Thyroid gland (tissue), 4 donors: ENCODE data around the gene ZXDC. TPM values are rescaled to one million over a fixed set of nuclear protein-coding genes. Genes with fewer than 3 reads are reported as not detected.

ENCODE experiments used
- DNase-seq, 2 donors: peaks; one replicate each; pipeline ENCODE4 v3.0.0-alpha.2; 2019
- H3K27ac ChIP-seq, 3 donors: fragments of 200-600 bp; sonication (generic); 1 replicate in 2 of 3; 2 replicates in 1 of 3; pipeline ENCODE4 v1.5.1; 2016 to 2019; ENCODE audit warnings: mild to moderate bottlenecking in 1 of 3, moderate library complexity in 1 of 3
- H3K27me3 ChIP-seq: fragments of 200-600 bp; sonication (generic); one replicate; pipeline ENCODE4 v1.5.1; 2019
- H3K36me3 ChIP-seq, 2 donors: fragments of 200-600 bp; sonication (generic); one replicate each; pipeline ENCODE4 v1.5.1; 2016 to 2019
- H3K4me1 ChIP-seq, 2 donors: fragments of 200-600 bp; sonication (generic); one replicate each; pipeline ENCODE4 v1.5.1; 2017 to 2019
- H3K4me3 ChIP-seq, 3 donors: fragments of 200-600 bp; sonication (generic); replicated peaks in 1 of 3; 1 replicate in 2 of 3; 2 replicates in 1 of 3; pipeline ENCODE4 v1.5.1; 2016; ENCODE audit warnings: mild to moderate bottlenecking in 1 of 3
- H3K9me3 ChIP-seq: fragments of 200-600 bp; sonication (generic); one replicate; pipeline ENCODE4 v1.5.1; 2017
- POLR2A ChIP-seq, 2 donors: fragments of 450-650 bp; IDR thresholded peaks; one replicate each; pipeline ENCODE4 v1.6.1; 2017; ENCODE audit warnings: antibody characterized with exemption in 2 of 2, mild to moderate bottlenecking in 2 of 2, moderate library complexity in 1 of 2
- WGBS, 2 donors: methylation state at CpG; one replicate each; pipeline ENCODE4 v1.1.5; 2017; 5-methylcytosine and 5-hydroxymethylcytosine counted together
- intact Hi-C: fragments of 100-400 bp; cut with DNase I; formaldehyde crosslinking; loops from one replicate; pipeline ENCODE4 v1.15.1; 2023
- total RNA-seq, 4 donors: library from RNA; depleted of rRNA; stranded (reverse); fragments of >200 nt; gene quantifications; one replicate each; pipeline ENCODE4 v1.2.3, GENCODE V29; 2016
- TF ChIP-seq, protein P1 (sequence below), 6 experiments: fragments of 200-600 bp in 3 of 6; fragments of 450-650 bp in 3 of 6; sonication (generic) in 3 of 6; IDR thresholded peaks; one replicate each; pipeline ENCODE4 v1.5.1; 2016 to 2019; ENCODE audit warnings: antibody characterized with exemption in 6 of 6, mild to moderate bottlenecking in 2 of 6, inconsistent platforms in 1 of 6, moderate library complexity in 1 of 6

Gene ZXDC
- total RNA-seq, 4 donors from 2014 or later = 51.5 to 96.8 (median 57.4) TPM

DNA sequence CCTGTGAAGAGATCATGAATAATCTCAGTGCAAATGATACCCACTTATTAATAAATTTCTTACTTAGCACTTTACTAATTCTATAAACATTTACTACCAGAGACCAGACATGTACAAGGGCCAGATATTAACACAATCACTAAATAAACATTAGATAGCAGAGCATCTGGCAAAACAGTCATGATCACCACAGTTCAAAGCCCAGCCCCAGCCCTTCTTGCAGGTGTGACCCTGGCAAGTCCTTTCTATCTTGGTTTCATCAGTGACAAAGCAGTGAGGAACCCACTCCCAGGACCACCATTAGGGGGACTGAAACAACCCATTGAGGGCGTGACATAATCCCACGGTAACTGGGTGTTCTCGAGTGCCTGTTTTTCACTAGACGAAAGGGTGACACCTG lies 11.6 kb downstream of the ZXDC start:
- no peak overlapping the region for H3K4me3 ChIP-seq
- no peaks in the 10 kb centered on the region for H3K27me3 ChIP-seq
- intact Hi-C loops = no loop called here
- H3K36me3 ChIP-seq = peaks cover 77 to 86% of the 10 kb centered on the region in 2 donors
- WGBS, 2 donors = 92 to 98% methylated on average over 4 of the region's 4 CpGs
- H3K27ac ChIP-seq = no peak overlapping the region
- no peaks in the 10 kb centered on the region for H3K4me1 ChIP-seq
- no peak for DNase-seq
- no peaks in the 10 kb centered on the region for H3K9me3 ChIP-seq
- TF ChIP-seq, protein P1, sequence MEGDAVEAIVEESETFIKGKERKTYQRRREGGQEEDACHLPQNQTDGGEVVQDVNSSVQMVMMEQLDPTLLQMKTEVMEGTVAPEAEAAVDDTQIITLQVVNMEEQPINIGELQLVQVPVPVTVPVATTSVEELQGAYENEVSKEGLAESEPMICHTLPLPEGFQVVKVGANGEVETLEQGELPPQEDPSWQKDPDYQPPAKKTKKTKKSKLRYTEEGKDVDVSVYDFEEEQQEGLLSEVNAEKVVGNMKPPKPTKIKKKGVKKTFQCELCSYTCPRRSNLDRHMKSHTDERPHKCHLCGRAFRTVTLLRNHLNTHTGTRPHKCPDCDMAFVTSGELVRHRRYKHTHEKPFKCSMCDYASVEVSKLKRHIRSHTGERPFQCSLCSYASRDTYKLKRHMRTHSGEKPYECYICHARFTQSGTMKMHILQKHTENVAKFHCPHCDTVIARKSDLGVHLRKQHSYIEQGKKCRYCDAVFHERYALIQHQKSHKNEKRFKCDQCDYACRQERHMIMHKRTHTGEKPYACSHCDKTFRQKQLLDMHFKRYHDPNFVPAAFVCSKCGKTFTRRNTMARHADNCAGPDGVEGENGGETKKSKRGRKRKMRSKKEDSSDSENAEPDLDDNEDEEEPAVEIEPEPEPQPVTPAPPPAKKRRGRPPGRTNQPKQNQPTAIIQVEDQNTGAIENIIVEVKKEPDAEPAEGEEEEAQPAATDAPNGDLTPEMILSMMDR (IDR thresholded peaks at IDR 0.05) = no peak
- TF ChIP-seq POLR2A (IDR thresholded peaks at IDR 0.05) = no peak

DNA sequence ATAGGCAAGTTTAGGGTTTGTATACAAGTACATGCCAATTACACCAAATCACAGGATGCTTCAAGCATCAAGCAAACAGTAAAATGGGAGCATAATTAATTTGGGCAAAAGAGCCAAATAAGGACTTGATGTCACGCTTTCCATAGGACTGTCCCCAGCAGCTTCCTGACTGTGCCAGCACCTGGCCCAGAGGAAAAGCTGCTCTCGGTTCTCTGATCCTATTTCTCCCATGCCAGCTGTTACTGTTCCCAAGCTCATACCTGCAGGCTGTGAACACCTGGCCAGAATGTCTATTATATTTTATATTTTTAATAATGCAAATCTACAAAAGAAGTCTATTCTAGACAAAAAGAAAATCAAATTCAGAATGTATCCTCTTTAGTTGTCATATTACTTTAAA lies 12.2 kb downstream of the ZXDC start:
- no peaks in the 10 kb centered on the region for H3K4me1 ChIP-seq

DNA sequence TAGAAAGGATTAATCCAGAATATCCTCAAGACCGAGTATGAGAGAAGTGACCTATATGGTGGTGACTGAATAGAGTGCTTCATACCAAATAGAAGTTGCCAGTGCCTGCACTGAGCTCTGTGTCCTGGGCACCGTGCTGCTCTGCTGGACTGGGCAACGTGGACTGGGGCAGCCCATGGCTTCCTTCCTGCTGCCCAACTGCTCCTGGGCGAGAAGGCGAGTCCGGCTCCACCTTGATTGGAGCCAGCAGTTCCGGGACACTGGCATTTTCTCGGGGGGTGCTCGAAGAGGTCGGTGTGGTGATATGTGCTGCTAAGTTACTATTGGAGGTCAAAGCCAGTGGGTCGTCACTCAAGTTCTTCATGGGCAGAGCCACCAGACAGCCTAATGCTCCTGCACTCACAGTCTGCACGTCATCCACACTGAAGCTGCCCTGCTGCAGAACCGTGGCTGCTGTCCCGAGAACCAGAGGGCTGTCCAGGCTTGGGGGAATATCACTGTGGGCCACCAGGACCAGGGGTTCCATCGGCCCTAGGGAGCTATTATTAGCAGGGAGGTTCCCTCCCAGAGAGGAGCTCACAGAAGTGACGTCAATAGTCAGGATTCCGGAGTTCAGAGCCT lies 14.1 kb downstream of the ZXDC start:
- DNase-seq = no peak
- H3K4me3 ChIP-seq = no peak overlapping the region
- no peaks in the 10 kb centered on the region for H3K27me3 ChIP-seq
- H3K36me3 ChIP-seq = peaks cover 71% of the 10 kb centered on the region in 2 donors
- TF ChIP-seq, protein P1 (IDR thresholded peaks at IDR 0.05) = no peak
- no peak for TF ChIP-seq POLR2A (IDR thresholded peaks at IDR 0.05)
- 93 to 96% methylated on average over 12 to 15 of the region's 17 CpGs for WGBS, 2 donors
- intact Hi-C loops = no loop called here
- H3K4me1 ChIP-seq = no peaks in the 10 kb centered on the region
- H3K9me3 ChIP-seq = no peaks in the 10 kb centered on the region
- H3K27ac ChIP-seq = no peak overlapping the region

More for the DNA sequence above, 12.2 kb downstream of the ZXDC start:
- intact Hi-C loops = no loop called here
- 93 to 98% methylated on average over 2 of the region's 2 CpGs for WGBS, 2 donors
- H3K27me3 ChIP-seq = no peaks in the 10 kb centered on the region
- TF ChIP-seq POLR2A (IDR thresholded peaks at IDR 0.05) = no peak
- TF ChIP-seq, protein P1 (IDR thresholded peaks at IDR 0.05) = no peak
- no peaks in the 10 kb centered on the region for H3K9me3 ChIP-seq
- H3K4me3 ChIP-seq = no peak overlapping the region
- no peak for DNase-seq
- H3K27ac ChIP-seq = no peak overlapping the region
- peaks cover 77 to 80% of the 10 kb centered on the region in 2 donors for H3K36me3 ChIP-seq

DNA sequence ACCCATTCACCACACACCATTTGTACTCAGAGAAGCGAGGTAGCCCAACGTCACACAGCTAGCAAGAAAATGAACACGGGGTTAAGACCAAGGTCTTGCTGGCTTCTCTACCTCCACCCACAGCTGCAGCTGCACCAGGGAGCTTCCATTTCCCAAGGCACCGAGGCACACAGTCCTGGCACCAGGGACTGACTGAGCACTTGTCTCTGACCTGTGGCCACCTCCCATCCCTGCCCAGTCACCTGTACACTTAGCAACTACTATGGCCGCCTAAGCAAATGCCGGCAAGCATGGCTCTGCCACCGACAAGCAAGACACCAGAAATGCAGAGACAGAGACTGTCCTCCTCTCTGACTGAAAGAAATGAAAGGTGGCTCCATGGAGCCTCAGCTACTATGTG lies 15.3 kb downstream of the ZXDC start:
- TF ChIP-seq, protein P1 (IDR thresholded peaks at IDR 0.05) = no peak
- no peak for TF ChIP-seq POLR2A (IDR thresholded peaks at IDR 0.05)
- no peak for DNase-seq
- Histone ChIP-seq H3K27me3 (no peaks in the 10 kb centered on the region), H3K9me3 (no peaks in the 10 kb centered on the region), H3K4me3 (no peak overlapping the region), H3K36me3 (peaks cover 60% of the 10 kb centered on the region in 2 donors), H3K4me1 (no peaks in the 10 kb centered on the region), H3K27ac (no peak overlapping the region)
- WGBS, 2 donors = 77 to 86% methylated on average over 7 of the region's 7 CpGs
- intact Hi-C loops = no loop called here

DNA sequence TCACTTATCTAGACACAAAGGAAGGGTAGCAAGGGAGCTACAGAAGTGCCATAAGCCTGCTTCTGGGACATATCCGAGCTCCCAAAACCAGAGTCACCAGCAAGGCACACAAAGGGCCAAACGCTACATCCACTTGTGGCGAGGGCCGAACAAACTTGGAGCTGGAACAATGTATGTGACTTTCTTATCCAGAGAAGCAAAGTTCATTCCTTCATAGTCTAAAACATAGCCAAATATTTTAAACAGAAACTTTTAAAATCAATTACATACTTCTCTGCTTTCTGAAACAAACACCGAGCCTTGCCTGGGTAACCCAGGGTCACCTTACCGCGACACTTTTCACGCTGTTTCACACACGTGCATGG lies 15.9 kb downstream of the ZXDC start:
- TF ChIP-seq POLR2A (IDR thresholded peaks at IDR 0.05) = no peak
- TF ChIP-seq, protein P1 (IDR thresholded peaks at IDR 0.05) = no peak
- H3K4me3 ChIP-seq = no peak overlapping the region
- no peaks in the 10 kb centered on the region for H3K27me3 ChIP-seq
- DNase-seq = no peak
- no peaks in the 10 kb centered on the region for H3K9me3 ChIP-seq
- 91 to 95% methylated on average over 9 of the region's 9 CpGs for WGBS, 2 donors
- H3K4me1 ChIP-seq = no peaks in the 10 kb centered on the region
- H3K27ac ChIP-seq = no peak overlapping the region
- intact Hi-C loops = no loop called here
- peaks cover 53% of the 10 kb centered on the region in 2 donors for H3K36me3 ChIP-seq
